GM21381 (cell line): Measurements from ENCODE around the gene IZUMO4.

Experiments used
- ATAC-seq: cut with Tn5 transposase; IDR thresholded peaks from one replicate; pipeline ENCODE4 v1.9.1; 2021; ENCODE audit warnings: mild to moderate bottlenecking, moderate library complexity; ENCODE audit not compliant: unreplicated experiment

IZUMO4 gene

GRCh38 chr19:2096480-2097202 is at the start of gene IZUMO4:
Gene IZUMO4, plus strand, starts transcription at chr19:2096915. Its CDS starts 31 bp downstream, at chr19:2096946.
- ATAC-seq = peak; percentile 62

- no peak for ATAC-seq
Measured at GRCh38 chr19:2047076-2047448, 49.7 kb upstream of the IZUMO4 start.

GRCh38 chr19:2047449-2048103 is 49.1 kb upstream of the IZUMO4 start:
- no peak for ATAC-seq

GRCh38 chr19:2048104-2048958 is 48.4 kb upstream of the IZUMO4 start:
- ATAC-seq = no peak

- no peak for ATAC-seq
Measured at GRCh38 chr19:2048959-2049740, 47.6 kb upstream of the IZUMO4 start.

- no peak for ATAC-seq
Measured at GRCh38 chr19:2049741-2050348, 46.9 kb upstream of the IZUMO4 start.

GRCh38 chr19:2050349-2050990 is 46.2 kb upstream of the IZUMO4 start:
- ATAC-seq = peak; percentile 5

GRCh38 chr19:2050991-2051772 is 45.5 kb upstream of the IZUMO4 start, which contains the start of gene MKNK2:
Gene MKNK2, minus strand, starts transcription at chr19:2051244. Its CDS starts 393 bp downstream, at chr19:2050851.
- peak; percentile 46 for ATAC-seq

GRCh38 chr19:2051773-2052704 is 44.7 kb upstream of the IZUMO4 start:
- ATAC-seq = no peak

- no peak for ATAC-seq
Measured at GRCh38 chr19:2053601-2054389, 42.9 kb upstream of the IZUMO4 start.

GRCh38 chr19:2054763-2055162 is 42.0 kb upstream of the IZUMO4 start:
- ATAC-seq = no peak

- no peak for ATAC-seq
Measured at GRCh38 chr19:2055931-2056836, 40.5 kb upstream of the IZUMO4 start.

- no peak for ATAC-seq
Measured at GRCh38 chr19:2056837-2057192, 39.9 kb upstream of the IZUMO4 start.

- ATAC-seq = no peak
Measured at GRCh38 chr19:2057484-2058469, 38.9 kb upstream of the IZUMO4 start.
